ENCODE data around the gene KIF26B. TPM values are rescaled to one million over a fixed set of nuclear protein-coding genes. Genes with fewer than 3 reads are reported as not detected.

Gene KIF26B
- polyA plus RNA-seq, 1 donor (not counting 4 experiments of a cell fraction or from before 2014, with no cell fraction given): 0.58 TPM

- no peaks in the 10 kb centered on the region for H3K36me3 ChIP-seq (ENCODE audit: control insufficient read depth in 2 of 2, extremely low read depth in 1 of 2, insufficient read depth in 2 of 2, low read length in 2 of 2)
- DNase-seq (ENCODE audit: low read depth, low spot score) (no peak), FAIRE-seq (no peak)
- TF ChIP-seq EZH2 (IDR thresholded peaks at IDR 0.05; ENCODE audit: low read length) (no peak), CTCF (optimal IDR thresholded peaks at IDR 0.05 in 1 of 3, IDR thresholded peaks at IDR 0.05 in 1 of 3, conservative IDR thresholded peaks at IDR 0.05 in 1 of 3; ENCODE audit: extremely low read depth in 1 of 3, insufficient read depth in 2 of 3, low read length in 3 of 3) (no peak)
- no peak overlapping the region for H3K4me2 ChIP-seq (ENCODE audit: control insufficient read depth, extremely low read depth, insufficient read depth, low read depth, low read length)
- no peak overlapping the region for H2AFZ ChIP-seq (ENCODE audit: control insufficient read depth, low read length)
- H3K4me1 ChIP-seq (ENCODE audit: control insufficient read depth, extremely low read depth, insufficient read depth, low read length): no peaks in the 10 kb centered on the region
- H3K9me1 ChIP-seq (ENCODE audit: control insufficient read depth, extremely low read depth, insufficient read depth, low read length): no peaks in the 10 kb centered on the region
- no peak overlapping the region for H3K9ac ChIP-seq (ENCODE audit: control insufficient read depth, extremely low read depth, insufficient read depth, low read length)
- no peaks in the 10 kb centered on the region for H3K9me3 ChIP-seq (ENCODE audit: control insufficient read depth, low read depth, low read length)
- no peak overlapping the region for H3K4me3 ChIP-seq (ENCODE audit: control insufficient read depth in 2 of 3, extremely low read depth in 1 of 3, insufficient read depth in 2 of 3, low read depth in 1 of 3, low read length in 3 of 3)
- no peak overlapping the region for H3K27ac ChIP-seq (ENCODE audit: control insufficient read depth, insufficient read depth, low read length)
- no peaks in the 10 kb centered on the region for H4K20me1 ChIP-seq (ENCODE audit: control insufficient read depth, extremely low read depth, insufficient read depth, low read length)
- dilution Hi-C loops (cut with MboI; ENCODE audit: extremely low pct_ligation_motif_present, low sequenced_read_pairs): no loop called here
- no peaks in the 10 kb centered on the region for H3K79me2 ChIP-seq (ENCODE audit: control insufficient read depth, insufficient read depth, low read length)
- no peaks in the 10 kb centered on the region for H3K27me3 ChIP-seq (ENCODE audit: control insufficient read depth, extremely low read depth, insufficient read depth, low read length)
Observed at GRCh38 chr1:245716561-245716960, 561.8 kb downstream of the KIF26B start.

DNA sequence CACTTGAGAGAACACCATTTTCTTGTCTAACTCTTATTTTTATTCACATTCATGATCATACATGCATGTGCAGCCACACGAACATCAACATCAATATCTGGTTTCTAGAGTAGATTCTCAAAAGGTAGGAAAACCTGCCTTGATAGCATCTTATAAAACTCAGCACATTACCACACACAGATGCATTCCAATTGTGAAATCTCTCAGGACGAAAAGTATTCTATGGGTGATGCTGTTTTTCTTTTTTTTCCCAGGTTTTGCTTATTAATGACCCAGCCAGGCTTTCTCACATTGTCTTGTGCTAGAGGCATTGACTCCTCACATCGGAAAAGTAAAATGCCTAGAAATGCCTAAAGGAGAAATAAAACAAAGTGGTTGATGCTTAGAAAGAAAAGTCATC lies 562.8 kb downstream of the KIF26B start:
- dilution Hi-C loops (cut with MboI; ENCODE audit: extremely low pct_ligation_motif_present, low sequenced_read_pairs): no loop called here
- no peak for FAIRE-seq
- H3K36me3 ChIP-seq (ENCODE audit: control insufficient read depth in 2 of 2, extremely low read depth in 1 of 2, insufficient read depth in 2 of 2, low read length in 2 of 2): no peaks in the 10 kb centered on the region

More for the DNA sequence above, 562.8 kb downstream of the KIF26B start:
- TF ChIP-seq EZH2 (IDR thresholded peaks at IDR 0.05; ENCODE audit: low read length) (no peak), CTCF (optimal IDR thresholded peaks at IDR 0.05 in 1 of 3, IDR thresholded peaks at IDR 0.05 in 1 of 3, conservative IDR thresholded peaks at IDR 0.05 in 1 of 3; ENCODE audit: extremely low read depth in 1 of 3, insufficient read depth in 2 of 3, low read length in 3 of 3) (no peak)
- no peak overlapping the region for H3K4me2 ChIP-seq (ENCODE audit: control insufficient read depth, extremely low read depth, insufficient read depth, low read depth, low read length)
- no peaks in the 10 kb centered on the region for H3K27me3 ChIP-seq (ENCODE audit: control insufficient read depth, extremely low read depth, insufficient read depth, low read length)
- no peak overlapping the region for H3K4me3 ChIP-seq (ENCODE audit: control insufficient read depth in 2 of 3, extremely low read depth in 1 of 3, insufficient read depth in 2 of 3, low read depth in 1 of 3, low read length in 3 of 3)
- no peak for DNase-seq (ENCODE audit: low read depth, low spot score)
- H3K79me2 ChIP-seq (ENCODE audit: control insufficient read depth, insufficient read depth, low read length): no peaks in the 10 kb centered on the region
- no peaks in the 10 kb centered on the region for H4K20me1 ChIP-seq (ENCODE audit: control insufficient read depth, extremely low read depth, insufficient read depth, low read length)
- no peaks in the 10 kb centered on the region for H3K4me1 ChIP-seq (ENCODE audit: control insufficient read depth, extremely low read depth, insufficient read depth, low read length)
- no peaks in the 10 kb centered on the region for H3K9me3 ChIP-seq (ENCODE audit: control insufficient read depth, low read depth, low read length)
- no peak overlapping the region for H3K9ac ChIP-seq (ENCODE audit: control insufficient read depth, extremely low read depth, insufficient read depth, low read length)
- H3K9me1 ChIP-seq (ENCODE audit: control insufficient read depth, extremely low read depth, insufficient read depth, low read length): no peaks in the 10 kb centered on the region
- H3K27ac ChIP-seq (ENCODE audit: control insufficient read depth, insufficient read depth, low read length): no peak overlapping the region
- H2AFZ ChIP-seq (ENCODE audit: control insufficient read depth, low read length): no peak overlapping the region
